Liver (tissue), 1 donor: ENCODE data around the gene PRPF6.

ENCODE experiments used
- TF ChIP-seq, protein P1 (sequence below): IDR thresholded peaks from 2 replicates; pipeline ENCODE4 v1.6.1; 2016; ENCODE audit warnings: antibody characterized with exemption
- TF ChIP-seq, protein P2 (sequence below): IDR thresholded peaks from 2 replicates; pipeline ENCODE4 v1.6.1; 2016; ENCODE audit warnings: antibody characterized with exemption, mild to moderate bottlenecking

DNA sequence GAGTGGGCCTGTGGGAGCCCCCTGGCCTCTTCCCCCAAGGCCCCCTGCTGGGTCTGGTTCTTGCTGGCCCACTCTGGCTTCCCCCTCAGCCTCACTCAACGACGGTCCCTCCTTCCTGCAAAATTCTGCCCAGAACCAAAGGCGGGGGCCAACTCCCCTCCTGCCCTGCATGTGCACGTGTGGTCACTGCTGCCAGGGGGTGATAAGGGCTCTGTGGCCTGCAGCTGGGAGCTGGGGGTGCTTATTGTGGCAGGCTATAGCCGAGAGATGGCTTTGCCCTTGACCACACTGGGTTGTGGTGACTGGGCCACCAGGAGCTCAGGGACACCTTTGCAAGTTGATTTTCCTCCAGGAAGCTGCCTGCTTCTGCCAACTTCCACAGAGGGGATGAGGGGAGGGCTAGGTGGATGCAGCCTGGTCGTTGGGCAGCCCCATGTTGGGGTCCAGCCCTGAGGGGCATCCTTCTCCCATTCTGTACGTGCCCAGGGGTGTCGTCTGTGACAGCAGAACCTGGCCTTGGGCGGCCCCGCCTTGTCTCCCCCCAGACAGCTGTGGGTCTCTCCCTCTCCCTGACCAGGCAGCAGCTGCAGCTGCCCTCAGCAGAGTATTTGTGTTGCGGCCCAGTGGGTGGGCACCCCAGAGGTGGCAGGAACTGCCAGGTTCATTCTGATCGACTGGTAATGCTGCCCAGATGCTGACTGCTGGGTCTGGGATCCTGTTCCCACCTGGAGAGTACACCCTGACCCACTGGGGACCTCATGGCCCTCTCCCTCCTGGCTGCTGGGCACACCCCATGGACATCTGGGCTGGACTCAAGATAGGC is 87.7 kb downstream of the PRPF6 start:
- TF ChIP-seq, protein P1, sequence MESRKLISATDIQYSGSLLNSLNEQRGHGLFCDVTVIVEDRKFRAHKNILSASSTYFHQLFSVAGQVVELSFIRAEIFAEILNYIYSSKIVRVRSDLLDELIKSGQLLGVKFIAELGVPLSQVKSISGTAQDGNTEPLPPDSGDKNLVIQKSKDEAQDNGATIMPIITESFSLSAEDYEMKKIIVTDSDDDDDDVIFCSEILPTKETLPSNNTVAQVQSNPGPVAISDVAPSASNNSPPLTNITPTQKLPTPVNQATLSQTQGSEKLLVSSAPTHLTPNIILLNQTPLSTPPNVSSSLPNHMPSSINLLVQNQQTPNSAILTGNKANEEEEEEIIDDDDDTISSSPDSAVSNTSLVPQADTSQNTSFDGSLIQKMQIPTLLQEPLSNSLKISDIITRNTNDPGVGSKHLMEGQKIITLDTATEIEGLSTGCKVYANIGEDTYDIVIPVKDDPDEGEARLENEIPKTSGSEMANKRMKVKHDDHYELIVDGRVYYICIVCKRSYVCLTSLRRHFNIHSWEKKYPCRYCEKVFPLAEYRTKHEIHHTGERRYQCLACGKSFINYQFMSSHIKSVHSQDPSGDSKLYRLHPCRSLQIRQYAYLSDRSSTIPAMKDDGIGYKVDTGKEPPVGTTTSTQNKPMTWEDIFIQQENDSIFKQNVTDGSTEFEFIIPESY, result no peak
- TF ChIP-seq, protein P2, sequence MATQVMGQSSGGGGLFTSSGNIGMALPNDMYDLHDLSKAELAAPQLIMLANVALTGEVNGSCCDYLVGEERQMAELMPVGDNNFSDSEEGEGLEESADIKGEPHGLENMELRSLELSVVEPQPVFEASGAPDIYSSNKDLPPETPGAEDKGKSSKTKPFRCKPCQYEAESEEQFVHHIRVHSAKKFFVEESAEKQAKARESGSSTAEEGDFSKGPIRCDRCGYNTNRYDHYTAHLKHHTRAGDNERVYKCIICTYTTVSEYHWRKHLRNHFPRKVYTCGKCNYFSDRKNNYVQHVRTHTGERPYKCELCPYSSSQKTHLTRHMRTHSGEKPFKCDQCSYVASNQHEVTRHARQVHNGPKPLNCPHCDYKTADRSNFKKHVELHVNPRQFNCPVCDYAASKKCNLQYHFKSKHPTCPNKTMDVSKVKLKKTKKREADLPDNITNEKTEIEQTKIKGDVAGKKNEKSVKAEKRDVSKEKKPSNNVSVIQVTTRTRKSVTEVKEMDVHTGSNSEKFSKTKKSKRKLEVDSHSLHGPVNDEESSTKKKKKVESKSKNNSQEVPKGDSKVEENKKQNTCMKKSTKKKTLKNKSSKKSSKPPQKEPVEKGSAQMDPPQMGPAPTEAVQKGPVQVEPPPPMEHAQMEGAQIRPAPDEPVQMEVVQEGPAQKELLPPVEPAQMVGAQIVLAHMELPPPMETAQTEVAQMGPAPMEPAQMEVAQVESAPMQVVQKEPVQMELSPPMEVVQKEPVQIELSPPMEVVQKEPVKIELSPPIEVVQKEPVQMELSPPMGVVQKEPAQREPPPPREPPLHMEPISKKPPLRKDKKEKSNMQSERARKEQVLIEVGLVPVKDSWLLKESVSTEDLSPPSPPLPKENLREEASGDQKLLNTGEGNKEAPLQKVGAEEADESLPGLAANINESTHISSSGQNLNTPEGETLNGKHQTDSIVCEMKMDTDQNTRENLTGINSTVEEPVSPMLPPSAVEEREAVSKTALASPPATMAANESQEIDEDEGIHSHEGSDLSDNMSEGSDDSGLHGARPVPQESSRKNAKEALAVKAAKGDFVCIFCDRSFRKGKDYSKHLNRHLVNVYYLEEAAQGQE, result no peak
